GM12801 (cell line): ENCODE measurements around the gene CX3CL1.

Experiments used
- CTCF ChIP-seq: IDR thresholded peaks from one replicate; pipeline ENCODE4 v1.5.1; 2011; ENCODE audit warnings: control low read depth; ENCODE audit not compliant: insufficient read length; ENCODE audit errors: extremely low read depth

CX3CL1 gene

GRCh38 chr16:57387598-57388354 is 15.5 kb downstream of the CX3CL1 start:
- no peak for TF ChIP-seq CTCF

- no peak for TF ChIP-seq CTCF
Measured at GRCh38 chr16:57388359-57389086, 16.2 kb downstream of the CX3CL1 start.

GRCh38 chr16:57389087-57389468 is 16.8 kb downstream of the CX3CL1 start:
- TF ChIP-seq CTCF, result no peak

- no peak for TF ChIP-seq CTCF
Measured at GRCh38 chr16:57390636-57391295, 18.5 kb downstream of the CX3CL1 start.

GRCh38 chr16:57391300-57391699 is 19.0 kb downstream of the CX3CL1 start:
- TF ChIP-seq CTCF, result no peak

- TF ChIP-seq CTCF, result no peak
Measured at GRCh38 chr16:57391708-57392107, 19.4 kb downstream of the CX3CL1 start.

GRCh38 chr16:57392694-57393093 is 20.4 kb downstream of the CX3CL1 start:
- no peak for TF ChIP-seq CTCF
